Tibial nerve (tissue), 4 donors: ENCODE results near the gene ATOH8. TPM values are rescaled to one million over a fixed set of nuclear protein-coding genes. Genes with fewer than 3 reads are reported as not detected.

Source experiments
- DNase-seq, 2 donors: peaks; one replicate each; pipeline ENCODE4 v3.0.0-alpha.2; 2019; ENCODE audit warnings: low spot score in 2 of 2
- H3K27ac ChIP-seq, 4 donors: fragments of 200-600 bp; sonication (generic) in 3 of 4; one replicate each; pipeline ENCODE4 v1.5.1; 2017 to 2019; ENCODE audit warnings: mild to moderate bottlenecking in 1 of 4
- H3K27me3 ChIP-seq, 2 donors: fragments of 200-600 bp; sonication (generic) in 1 of 2; one replicate each; pipeline versions ENCODE4 v1.5.1 to v1.6.0; 2017 to 2019
- H3K36me3 ChIP-seq, 3 donors: fragments of 200-600 bp; sonication (generic); one replicate each; pipeline ENCODE4 v1.5.1; 2018 to 2019
- H3K4me1 ChIP-seq, 4 donors: fragments of 200-600 bp; sonication (generic) in 3 of 4; one replicate each; pipeline ENCODE4 v1.5.1; 2017 to 2019
- H3K4me3 ChIP-seq, 4 donors: fragments of 200-600 bp; sonication (generic) in 3 of 4; one replicate each; pipeline ENCODE4 v1.5.1; 2017 to 2019; ENCODE audit warnings: mild to moderate bottlenecking in 1 of 4, moderate library complexity in 1 of 4
- H3K9me3 ChIP-seq, 4 donors: fragments of 200-600 bp; sonication (generic) in 3 of 4; one replicate each; pipeline ENCODE4 v1.5.1; 2017 to 2019
- EP300 ChIP-seq, 2 donors: sonication (generic); formaldehyde crosslinking; IDR thresholded peaks; one replicate each; pipeline ENCODE4 v1.6.1; 2017; ENCODE audit warnings: antibody characterized with exemption in 2 of 2, mild to moderate bottlenecking in 1 of 2
- POLR2A ChIP-seq, 2 donors: fragments of 450-650 bp; IDR thresholded peaks; one replicate each; pipeline ENCODE4 v1.6.1; 2017; ENCODE audit warnings: antibody characterized with exemption in 2 of 2, mild to moderate bottlenecking in 2 of 2, moderate library complexity in 2 of 2
- WGBS, 2 donors: methylation state at CpG; one replicate each; pipeline ENCODE4 v1.1.5; 2018; 5-methylcytosine and 5-hydroxymethylcytosine counted together
- total RNA-seq, 4 donors: library from RNA; depleted of rRNA; stranded (reverse); fragments of >200 nt; gene quantifications; one replicate each; pipeline ENCODE4 v1.1.0, GENCODE V29; 2016
- TF ChIP-seq, protein P1 (sequence below), 5 experiments: fragments of 200-600 bp in 3 of 5; fragments of 450-650 bp in 2 of 5; sonication (generic) in 3 of 5; IDR thresholded peaks; one replicate each; pipeline ENCODE4 v1.5.1; 2016 to 2019; ENCODE audit warnings: antibody characterized with exemption in 5 of 5, mild to moderate bottlenecking in 3 of 5, moderate library complexity in 2 of 5

Gene ATOH8
- total RNA-seq, 4 donors from 2014 or later: 98.0 to 170 (median 119) TPM

DNA sequence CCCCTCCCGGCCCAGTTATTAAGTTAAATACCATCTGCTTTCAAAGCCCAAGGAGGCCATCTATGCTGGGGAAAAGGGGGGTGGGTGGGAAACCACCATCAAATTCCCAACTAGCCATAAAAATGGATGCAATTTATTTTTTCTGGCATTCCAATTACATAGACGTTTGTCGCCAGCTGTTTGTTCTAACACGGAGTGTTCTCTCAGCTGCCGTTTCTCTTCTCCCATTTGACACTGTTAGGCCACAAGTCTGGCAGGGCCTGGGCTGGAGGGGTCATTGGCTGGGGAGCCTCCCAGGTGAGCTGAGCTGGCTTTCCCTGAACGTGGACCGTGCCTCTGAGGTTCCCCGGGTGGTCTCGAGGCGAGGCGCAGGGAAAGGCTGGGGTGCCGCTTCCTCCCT lies 16.6 kb downstream of the ATOH8 start:
- peaks cover 12 to 95% (median 84%) of the 10 kb centered on the region in 4 donors for H3K4me1 ChIP-seq
- 60 to 61% methylated on average over 12 of the region's 12 CpGs for WGBS, 2 donors
- H3K27ac ChIP-seq: peak overlapping the region; percentile 72 to 93 (median 82)

DNA sequence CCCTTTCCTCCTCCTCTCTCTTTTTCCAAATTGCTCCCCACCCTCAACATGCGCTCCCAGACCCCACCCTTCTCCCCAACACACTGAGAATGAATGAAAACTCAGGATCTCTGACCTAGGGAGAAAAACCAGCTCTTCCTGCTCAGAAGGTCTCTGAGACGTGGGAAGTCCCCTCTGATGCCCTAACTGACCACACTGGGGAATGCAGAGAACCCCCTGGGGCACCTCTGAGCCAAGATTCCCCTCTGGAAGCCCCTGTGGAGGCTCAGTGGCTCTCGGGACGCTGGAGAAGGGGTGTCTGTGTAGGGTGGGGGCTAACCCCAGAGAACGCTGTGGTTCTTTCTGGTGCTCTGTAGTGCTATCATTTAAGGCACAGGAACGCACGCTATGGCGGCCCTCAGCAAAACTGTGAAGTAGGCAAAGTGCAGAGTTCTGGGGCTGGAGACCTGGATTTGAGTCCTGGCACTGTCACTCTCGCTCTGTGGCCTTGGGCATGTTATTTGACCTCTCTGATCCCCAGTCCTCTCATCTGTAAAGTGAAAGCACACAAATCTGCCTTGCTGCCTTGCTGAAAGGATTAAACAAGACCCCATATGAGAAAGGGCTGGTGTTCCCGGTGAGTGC lies 17.1 kb downstream of the ATOH8 start:
- 74 to 80% methylated on average over 10 of the region's 10 CpGs for WGBS, 2 donors
- TF ChIP-seq, protein P1, sequence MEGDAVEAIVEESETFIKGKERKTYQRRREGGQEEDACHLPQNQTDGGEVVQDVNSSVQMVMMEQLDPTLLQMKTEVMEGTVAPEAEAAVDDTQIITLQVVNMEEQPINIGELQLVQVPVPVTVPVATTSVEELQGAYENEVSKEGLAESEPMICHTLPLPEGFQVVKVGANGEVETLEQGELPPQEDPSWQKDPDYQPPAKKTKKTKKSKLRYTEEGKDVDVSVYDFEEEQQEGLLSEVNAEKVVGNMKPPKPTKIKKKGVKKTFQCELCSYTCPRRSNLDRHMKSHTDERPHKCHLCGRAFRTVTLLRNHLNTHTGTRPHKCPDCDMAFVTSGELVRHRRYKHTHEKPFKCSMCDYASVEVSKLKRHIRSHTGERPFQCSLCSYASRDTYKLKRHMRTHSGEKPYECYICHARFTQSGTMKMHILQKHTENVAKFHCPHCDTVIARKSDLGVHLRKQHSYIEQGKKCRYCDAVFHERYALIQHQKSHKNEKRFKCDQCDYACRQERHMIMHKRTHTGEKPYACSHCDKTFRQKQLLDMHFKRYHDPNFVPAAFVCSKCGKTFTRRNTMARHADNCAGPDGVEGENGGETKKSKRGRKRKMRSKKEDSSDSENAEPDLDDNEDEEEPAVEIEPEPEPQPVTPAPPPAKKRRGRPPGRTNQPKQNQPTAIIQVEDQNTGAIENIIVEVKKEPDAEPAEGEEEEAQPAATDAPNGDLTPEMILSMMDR (IDR thresholded peaks at IDR 0.05): no peak
- TF ChIP-seq EP300 (IDR thresholded peaks at IDR 0.05) (no peak), POLR2A (IDR thresholded peaks at IDR 0.05) (no peak)
- peak overlapping the region; percentile 72 to 93 (median 82) for H3K27ac ChIP-seq
- H3K4me3 ChIP-seq: no peak overlapping the region
- no peak for DNase-seq
- peaks cover 0 to 42% (median 0%) of the 10 kb centered on the region in 3 donors for H3K36me3 ChIP-seq
- H3K27me3 ChIP-seq: no peaks in the 10 kb centered on the region
- peaks cover 12 to 95% (median 81%) of the 10 kb centered on the region in 4 donors for H3K4me1 ChIP-seq
- H3K9me3 ChIP-seq: no peaks in the 10 kb centered on the region

More for the DNA sequence above, 16.6 kb downstream of the ATOH8 start:
- no peak overlapping the region for H3K4me3 ChIP-seq
- TF ChIP-seq, protein P1 (IDR thresholded peaks at IDR 0.05): no peak
- no peak for TF ChIP-seq POLR2A (IDR thresholded peaks at IDR 0.05)
- TF ChIP-seq EP300 (IDR thresholded peaks at IDR 0.05): no peak
- H3K27me3 ChIP-seq: no peaks in the 10 kb centered on the region
- no peak for DNase-seq
- H3K9me3 ChIP-seq: no peaks in the 10 kb centered on the region
- peaks cover 0 to 45% (median 0%) of the 10 kb centered on the region in 3 donors for H3K36me3 ChIP-seq

DNA sequence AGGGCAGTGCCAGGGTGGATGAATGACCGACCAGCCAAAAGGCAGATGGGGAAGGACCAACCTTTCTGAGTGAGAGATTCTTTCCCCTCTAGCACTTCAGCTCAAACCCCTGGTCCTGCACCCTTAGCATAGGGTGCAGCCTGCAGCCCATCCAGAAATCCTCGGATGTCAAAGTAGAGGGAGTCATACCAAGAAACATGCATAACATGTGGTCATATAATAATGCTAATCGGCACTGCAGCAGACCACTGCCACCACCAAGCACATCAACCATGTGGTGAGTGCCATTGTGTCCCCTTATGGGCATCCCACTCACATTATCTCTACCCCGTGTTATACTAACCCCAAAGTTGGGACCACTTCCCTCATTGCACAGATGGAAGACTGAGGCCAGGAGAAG lies 17.7 kb downstream of the ATOH8 start:
- Histone ChIP-seq H3K36me3 (peaks cover 0 to 42% (median 0%) of the 10 kb centered on the region in 3 donors), H3K27ac (peak overlapping the region; percentile 72 to 93 (median 82)), H3K4me3 (peak overlapping the region in 2 of 4 donors; percentile 0 to 14), H3K9me3 (no peaks in the 10 kb centered on the region), H3K27me3 (no peaks in the 10 kb centered on the region), H3K4me1 (peaks cover 12 to 95% (median 79%) of the 10 kb centered on the region in 4 donors)
- no peak for DNase-seq
- TF ChIP-seq EP300 (IDR thresholded peaks at IDR 0.05) (no peak), POLR2A (IDR thresholded peaks at IDR 0.05) (no peak)
- TF ChIP-seq, protein P1 (IDR thresholded peaks at IDR 0.05): no peak
- 55 to 59% methylated on average over 4 of the region's 4 CpGs for WGBS, 2 donors

DNA sequence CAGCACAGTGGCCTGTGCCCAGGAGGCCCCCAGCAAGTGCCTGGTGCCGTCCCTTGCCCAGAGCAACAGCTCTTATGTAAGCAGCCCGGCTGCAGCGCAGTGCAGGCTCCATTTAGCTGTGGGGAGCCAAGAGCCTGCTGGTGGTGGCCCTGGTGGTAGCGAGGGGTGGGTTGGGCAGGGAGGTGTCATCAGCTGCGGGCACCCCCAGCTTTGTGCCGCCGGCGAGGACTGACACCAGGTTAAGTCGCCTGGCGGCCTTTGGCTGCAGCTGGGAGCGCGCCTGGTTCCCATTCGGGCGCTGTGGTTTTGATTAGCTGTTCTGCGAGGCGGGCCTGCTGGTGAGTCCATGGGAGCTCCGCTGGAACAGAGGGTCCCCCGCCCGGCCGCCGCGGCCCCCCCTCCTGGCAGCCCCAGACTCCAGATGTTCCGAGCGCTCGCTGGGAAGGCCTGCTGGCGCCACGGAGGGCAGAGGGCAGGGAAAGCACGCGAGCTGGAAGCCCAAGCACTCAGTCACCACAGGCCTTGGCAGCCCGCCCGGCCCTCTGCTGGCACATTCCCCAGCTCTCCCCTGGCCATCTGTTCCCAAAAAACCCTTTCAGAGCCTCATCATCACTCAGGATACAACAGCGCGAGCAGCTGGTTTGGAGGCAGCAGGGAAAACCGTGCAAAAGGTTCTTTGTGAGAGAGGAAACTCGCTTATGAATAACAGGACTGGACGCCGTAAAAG lies 18.4 kb downstream of the ATOH8 start:
- peak; percentile 99 for DNase-seq
- Histone ChIP-seq H3K4me3 (peak overlapping the region in 3 of 4 donors; percentile 0 to 36 (median 3)), H3K9me3 (no peaks in the 10 kb centered on the region), H3K4me1 (peaks cover 12 to 95% (median 80%) of the 10 kb centered on the region in 4 donors), H3K27me3 (no peaks in the 10 kb centered on the region), H3K36me3 (peaks cover 0 to 39% (median 0%) of the 10 kb centered on the region in 3 donors), H3K27ac (peak overlapping the region; percentile 73 to 94 (median 85))
- TF ChIP-seq EP300 (IDR thresholded peaks at IDR 0.05): peak; percentile 91 to 100
- peak in 1 of 2 donors; percentile 31 for TF ChIP-seq POLR2A (IDR thresholded peaks at IDR 0.05)
- TF ChIP-seq, protein P1 (IDR thresholded peaks at IDR 0.05): peak in 4 of 5 experiments; percentile 19 to 63 (median 44)
- WGBS, 2 donors: 3 to 5% methylated on average over 9 to 34 of the region's 37 CpGs
